NB4 (cell line): Measurements from ENCODE around the gene KLF18.

Experiments
- POLR2A ChIP-seq: IDR thresholded peaks from 2 replicates; pipeline ENCODE4 v1.6.1; 2011; ENCODE audit warnings: mild to moderate bottlenecking; ENCODE audit not compliant: insufficient read length; ENCODE audit errors: extremely low read depth
- TF ChIP-seq, protein P1 (sequence below): IDR thresholded peaks from one replicate; pipeline ENCODE4 v1.5.1; 2012; ENCODE audit warnings: low read depth, low read length
- TF ChIP-seq, protein P2 (sequence below): IDR thresholded peaks from 2 replicates; pipeline ENCODE4 v1.6.1; 2011; ENCODE audit warnings: low read depth, low read length

DNA sequence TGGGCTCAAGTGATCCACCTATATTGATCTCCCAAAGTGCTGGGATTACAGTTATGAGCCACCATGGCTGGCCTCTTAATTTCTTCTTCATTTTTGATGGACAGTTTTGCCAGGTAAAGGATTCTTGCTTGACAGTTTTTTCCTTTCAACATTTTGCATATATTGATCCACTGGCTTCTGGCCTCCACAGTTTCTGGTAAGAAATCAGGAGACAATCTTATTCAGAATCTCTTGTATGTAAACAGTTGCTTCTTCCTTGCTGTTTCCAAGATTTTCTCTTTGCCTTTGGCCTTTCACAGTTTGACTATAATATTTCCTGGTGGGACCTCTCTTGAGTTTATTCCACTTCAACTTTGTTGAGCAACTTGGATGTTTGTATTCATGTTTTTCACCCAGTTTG lies 20.1 kb upstream of the KLF18 start:
- TF ChIP-seq, protein P1, sequence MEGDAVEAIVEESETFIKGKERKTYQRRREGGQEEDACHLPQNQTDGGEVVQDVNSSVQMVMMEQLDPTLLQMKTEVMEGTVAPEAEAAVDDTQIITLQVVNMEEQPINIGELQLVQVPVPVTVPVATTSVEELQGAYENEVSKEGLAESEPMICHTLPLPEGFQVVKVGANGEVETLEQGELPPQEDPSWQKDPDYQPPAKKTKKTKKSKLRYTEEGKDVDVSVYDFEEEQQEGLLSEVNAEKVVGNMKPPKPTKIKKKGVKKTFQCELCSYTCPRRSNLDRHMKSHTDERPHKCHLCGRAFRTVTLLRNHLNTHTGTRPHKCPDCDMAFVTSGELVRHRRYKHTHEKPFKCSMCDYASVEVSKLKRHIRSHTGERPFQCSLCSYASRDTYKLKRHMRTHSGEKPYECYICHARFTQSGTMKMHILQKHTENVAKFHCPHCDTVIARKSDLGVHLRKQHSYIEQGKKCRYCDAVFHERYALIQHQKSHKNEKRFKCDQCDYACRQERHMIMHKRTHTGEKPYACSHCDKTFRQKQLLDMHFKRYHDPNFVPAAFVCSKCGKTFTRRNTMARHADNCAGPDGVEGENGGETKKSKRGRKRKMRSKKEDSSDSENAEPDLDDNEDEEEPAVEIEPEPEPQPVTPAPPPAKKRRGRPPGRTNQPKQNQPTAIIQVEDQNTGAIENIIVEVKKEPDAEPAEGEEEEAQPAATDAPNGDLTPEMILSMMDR = no peak
- no peak for TF ChIP-seq POLR2A
- TF ChIP-seq, protein P2, sequence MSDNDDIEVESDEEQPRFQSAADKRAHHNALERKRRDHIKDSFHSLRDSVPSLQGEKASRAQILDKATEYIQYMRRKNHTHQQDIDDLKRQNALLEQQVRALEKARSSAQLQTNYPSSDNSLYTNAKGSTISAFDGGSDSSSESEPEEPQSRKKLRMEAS = no peak
